GM10266 (cell line): ENCODE results near the gene CLEC2D.
A peak's percentile ranks its signal among the peaks of the same experiment; 100 is the strongest.

ENCODE experiments used
- DNase-seq: peaks from one replicate; pipeline ENCODE4 v3.0.0; 2012; ENCODE audit errors: extremely low spot score
- CTCF ChIP-seq: IDR thresholded peaks from 2 replicates; pipeline ENCODE4 v1.5.1; 2012; ENCODE audit warnings: mild to moderate bottlenecking, low read depth; ENCODE audit not compliant: control insufficient read depth, insufficient read depth; ENCODE audit errors: missing control alignments

The CLEC2D gene

DNA sequence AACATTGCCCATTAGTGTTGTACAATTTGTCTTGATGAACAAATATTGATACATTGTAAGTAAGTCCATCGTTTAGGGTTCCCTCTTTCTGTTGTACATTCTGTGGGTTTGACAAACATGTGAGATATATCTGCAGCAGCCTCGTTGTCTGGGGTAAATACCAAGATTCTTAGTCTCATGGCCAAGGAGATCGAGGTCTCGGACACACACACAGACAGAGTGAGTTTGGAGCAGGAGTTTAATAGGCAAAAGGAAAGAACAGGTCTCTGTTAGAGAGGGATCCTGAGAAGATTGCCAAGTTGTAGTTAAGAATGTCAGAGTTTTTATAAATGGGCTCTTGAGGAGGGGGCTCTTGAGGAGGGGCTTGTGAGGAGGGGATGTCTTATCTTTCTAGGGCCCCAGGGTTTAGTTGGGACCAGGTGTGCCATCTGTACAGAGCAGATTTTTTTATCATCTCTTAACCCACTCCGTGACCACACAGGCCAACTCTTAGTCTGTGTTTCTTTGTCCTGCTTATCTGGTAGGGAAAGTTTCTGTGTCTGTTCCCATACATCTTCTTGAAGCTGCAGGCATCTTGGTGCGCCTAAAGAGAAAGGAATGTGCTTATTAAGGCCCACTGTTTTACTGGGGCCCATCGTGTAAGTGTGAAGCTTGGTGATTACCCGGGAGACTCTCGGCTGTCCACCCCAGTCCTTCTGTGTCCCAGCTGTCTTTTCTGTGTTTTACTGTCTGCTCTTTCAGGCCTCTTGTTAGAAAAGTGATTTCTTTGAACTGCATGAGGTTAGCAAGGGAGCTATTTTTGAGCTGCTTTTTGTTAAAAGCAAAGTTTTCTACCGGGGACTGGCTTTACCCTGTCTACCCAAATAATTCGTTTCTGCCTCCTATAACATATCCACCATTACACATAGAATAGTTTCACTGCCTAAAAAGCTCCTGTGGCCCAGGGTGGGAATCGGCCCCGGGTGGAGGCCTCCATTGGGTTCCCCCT, 22.4 kb upstream of the CLEC2D start:
- DNase-seq, result peak; percentile 28
- TF ChIP-seq CTCF, result no peak

- no peak for TF ChIP-seq CTCF
- peak; percentile 82 for DNase-seq
Observed at GRCh38 chr12:9647825-9648700, 21.4 kb upstream of the CLEC2D start.

DNA sequence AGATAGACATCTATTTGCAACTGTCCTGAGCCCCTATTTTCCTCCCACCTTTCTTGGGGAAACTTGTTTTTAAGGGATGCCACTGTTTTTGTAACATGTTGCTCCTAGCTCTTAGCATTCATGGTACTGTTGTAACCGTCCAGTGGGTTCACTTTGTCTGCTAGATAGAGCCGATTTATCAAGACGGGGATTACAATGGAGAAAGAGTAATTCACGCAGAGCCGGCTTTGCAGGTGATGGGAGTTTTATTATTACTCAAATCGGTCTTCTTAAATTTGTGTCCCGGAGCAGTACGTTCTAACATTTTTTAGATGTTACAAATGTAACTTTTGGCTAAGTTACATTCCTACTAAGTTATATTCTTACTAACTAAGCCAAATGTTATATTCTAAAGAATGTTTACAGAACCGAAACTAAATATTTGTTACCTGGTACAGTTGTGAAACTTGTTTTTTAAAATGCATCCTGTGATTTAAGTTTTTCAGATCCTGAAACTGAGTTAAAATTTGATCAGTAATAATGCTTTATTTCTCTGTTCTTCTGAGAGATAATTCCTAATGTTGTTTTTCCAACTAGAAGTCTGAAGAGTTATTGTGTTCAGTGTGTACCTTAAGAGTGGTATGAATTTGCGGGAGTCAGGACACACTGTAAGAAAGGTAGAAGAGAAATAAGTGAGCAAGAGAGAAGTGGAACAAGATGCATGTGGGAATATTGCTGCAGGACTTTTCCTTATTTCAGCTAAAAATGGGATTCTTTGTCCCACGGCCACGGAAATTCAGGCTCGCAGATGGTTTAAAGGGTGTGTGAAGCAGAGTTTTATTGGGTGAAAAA, 20.6 kb upstream of the CLEC2D start:
- TF ChIP-seq CTCF, result no peak
- DNase-seq, result no peak

- DNase-seq, result no peak
- no peak for TF ChIP-seq CTCF
Observed at GRCh38 chr12:9649532-9649940, 20.0 kb upstream of the CLEC2D start.

DNA sequence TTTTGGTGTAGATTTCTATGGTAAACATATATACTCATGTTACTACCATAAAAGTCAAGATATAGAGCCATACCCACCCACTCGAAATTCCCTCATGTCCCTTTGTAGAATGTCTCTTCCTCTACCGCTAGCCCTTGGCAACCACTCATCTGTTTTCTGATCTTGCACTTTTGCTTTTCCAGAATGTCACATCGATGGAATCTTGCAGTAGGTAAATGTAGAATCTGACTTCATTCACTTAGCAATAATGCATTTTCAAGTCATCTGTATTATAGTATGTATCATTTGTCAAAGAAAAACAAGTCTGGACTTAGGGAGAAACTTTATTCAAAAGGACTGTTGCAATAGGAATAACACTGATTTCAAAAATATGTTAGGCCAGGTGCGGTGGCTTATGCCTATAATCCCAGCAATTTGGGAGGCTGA, 19.3 kb upstream of the CLEC2D start:
- no peak for DNase-seq
- TF ChIP-seq CTCF, result no peak

DNA sequence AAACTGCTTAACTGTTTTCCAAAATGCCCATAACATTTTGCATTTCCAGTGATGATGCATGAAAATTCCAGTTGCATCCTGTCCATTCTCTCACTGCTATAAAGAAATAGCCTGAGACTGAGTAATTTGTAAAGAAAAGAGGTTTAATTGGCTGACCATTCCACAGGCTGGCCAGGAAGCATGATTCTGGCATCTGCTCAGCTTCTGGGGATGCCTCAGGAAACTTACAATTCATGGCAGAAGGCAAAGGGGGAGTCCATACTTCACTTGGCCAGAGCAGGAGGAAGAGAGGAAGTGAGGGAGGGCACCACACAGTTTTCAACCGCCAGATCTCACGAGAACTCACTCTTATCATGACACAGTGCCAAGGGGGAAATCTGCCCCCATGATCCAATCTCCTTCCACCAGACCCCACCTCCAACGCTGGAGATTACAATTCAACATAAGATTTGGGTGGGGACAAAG, 18.2 kb upstream of the CLEC2D start:
- TF ChIP-seq CTCF, result no peak
- no peak for DNase-seq
